Measurements from ENCODE around the gene CBX3.
A peak's percentile ranks its signal among the peaks of the same experiment; 100 is the strongest.

Gene CBX3

DNA sequence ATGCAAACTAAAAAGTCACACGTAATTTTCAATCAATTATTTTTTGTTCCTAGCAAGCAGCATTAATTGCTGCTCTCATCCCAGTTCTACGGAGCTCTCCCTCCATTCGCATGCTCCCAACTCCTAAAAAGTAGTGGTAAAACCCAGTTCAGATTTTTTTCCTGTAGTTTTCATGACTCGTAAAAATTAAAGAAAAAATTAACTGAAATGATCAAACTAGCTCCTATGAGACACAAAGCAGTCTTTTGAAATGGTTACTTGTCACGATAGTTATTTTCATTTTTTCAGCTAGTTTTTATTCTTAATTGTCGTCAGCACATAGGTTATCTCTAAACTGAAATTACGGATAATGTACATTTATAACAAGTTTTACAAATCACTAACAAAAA, 2.8 kb upstream of the CBX3 start:
- Histone ChIP-seq H3K9ac (ENCODE audit: low read length) (peak overlapping the region; percentile 100), H3K27me3 (replicated peaks; ENCODE audit: control insufficient read depth, insufficient read depth, low read length) (no peaks in the 10 kb centered on the region), H3K4me1 (ENCODE audit: control insufficient read depth, insufficient read depth, low read length) (peaks cover 37% of the 10 kb centered on the region), H3K9me3 (ENCODE audit: control insufficient read depth, low read length) (no peaks in the 10 kb centered on the region), H3K36me3 (ENCODE audit: control insufficient read depth, insufficient read depth, low read length, severe bottlenecking) (peaks cover 40% of the 10 kb centered on the region), H3K4me3 (ENCODE audit: low read length) (peak overlapping the region; percentile 99)
- DNase-seq (ENCODE audit: low read depth) = no peak

GRCh38 chr7:26199301-26200037, 2.1 kb upstream of the CBX3 start:
- H3K36me3 ChIP-seq (ENCODE audit: control insufficient read depth, insufficient read depth, low read length, severe bottlenecking) = peaks cover 33% of the 10 kb centered on the region
- peaks cover 41% of the 10 kb centered on the region for H3K4me1 ChIP-seq (ENCODE audit: control insufficient read depth, insufficient read depth, low read length)

GRCh38 chr7:26200038-26200443, 1.5 kb upstream of the CBX3 start:
- Histone ChIP-seq H3K9ac (ENCODE audit: low read length) (peak overlapping the region; percentile 100), H3K4me3 (ENCODE audit: low read length) (peak overlapping the region; percentile 99), H3K4me1 (ENCODE audit: control insufficient read depth, insufficient read depth, low read length) (peaks cover 47% of the 10 kb centered on the region), H3K36me3 (ENCODE audit: control insufficient read depth, insufficient read depth, low read length, severe bottlenecking) (peaks cover 27% of the 10 kb centered on the region), H3K27me3 (replicated peaks; ENCODE audit: control insufficient read depth, insufficient read depth, low read length) (no peaks in the 10 kb centered on the region), H3K9me3 (ENCODE audit: control insufficient read depth, low read length) (no peaks in the 10 kb centered on the region)
- peak; percentile 84 for DNase-seq (ENCODE audit: low read depth)

More at GRCh38 chr7:26199301-26200037, 2.1 kb upstream of the CBX3 start:
- DNase-seq (ENCODE audit: low read depth) = peak; percentile 83
- H3K27me3 ChIP-seq (replicated peaks; ENCODE audit: control insufficient read depth, insufficient read depth, low read length) = no peaks in the 10 kb centered on the region
- peak overlapping the region; percentile 100 for H3K9ac ChIP-seq (ENCODE audit: low read length)
- no peaks in the 10 kb centered on the region for H3K9me3 ChIP-seq (ENCODE audit: control insufficient read depth, low read length)
- peak overlapping the region; percentile 99 for H3K4me3 ChIP-seq (ENCODE audit: low read length)

DNA sequence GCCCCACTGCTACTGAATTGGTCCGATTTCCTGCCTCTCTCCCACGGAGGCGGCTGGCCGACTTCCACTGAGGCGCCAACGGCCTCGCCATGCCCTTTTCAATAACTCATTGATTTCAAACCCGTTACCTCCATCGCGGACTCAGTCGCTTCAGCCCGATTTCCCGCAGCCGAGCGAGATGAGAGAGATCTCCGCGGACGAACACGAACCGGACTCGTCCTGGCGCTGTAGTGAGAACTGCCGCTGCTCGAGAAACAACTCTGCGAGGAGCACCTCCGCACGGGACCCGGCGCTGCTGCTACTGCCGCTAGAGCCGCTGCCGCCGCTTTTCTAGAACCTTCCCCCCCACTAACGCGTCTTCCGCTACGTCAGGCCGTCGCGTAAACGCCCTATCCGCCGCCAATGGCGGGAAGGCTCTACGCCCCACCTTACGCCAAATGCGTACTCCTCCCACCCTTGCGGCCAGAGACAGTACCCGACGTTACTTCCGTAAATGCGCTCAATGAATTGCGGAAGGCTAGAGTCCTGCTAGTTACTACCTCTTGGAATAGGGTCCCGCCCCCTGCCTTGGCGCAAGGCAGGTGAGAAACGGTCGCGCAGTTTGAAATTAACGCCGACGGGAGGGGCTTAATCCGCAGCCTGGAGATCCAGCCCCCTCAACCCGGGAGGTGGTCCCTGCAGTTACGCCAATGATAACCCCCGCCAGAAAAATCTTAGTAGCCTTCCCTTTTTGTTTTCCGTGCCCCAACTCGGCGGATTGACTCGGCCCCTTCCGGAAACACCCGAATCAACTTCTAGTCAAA, 900 bp upstream of the CBX3 start, which contains the start of gene HNRNPA2B1:
TSS of gene HNRNPA2B1 (minus strand) at position 303 of the 803 bp plus-strand sequence. CDS start at position 134, 169 bp downstream.
- H3K4me1 ChIP-seq (ENCODE audit: control insufficient read depth, insufficient read depth, low read length) = peaks cover 47% of the 10 kb centered on the region

DNA sequence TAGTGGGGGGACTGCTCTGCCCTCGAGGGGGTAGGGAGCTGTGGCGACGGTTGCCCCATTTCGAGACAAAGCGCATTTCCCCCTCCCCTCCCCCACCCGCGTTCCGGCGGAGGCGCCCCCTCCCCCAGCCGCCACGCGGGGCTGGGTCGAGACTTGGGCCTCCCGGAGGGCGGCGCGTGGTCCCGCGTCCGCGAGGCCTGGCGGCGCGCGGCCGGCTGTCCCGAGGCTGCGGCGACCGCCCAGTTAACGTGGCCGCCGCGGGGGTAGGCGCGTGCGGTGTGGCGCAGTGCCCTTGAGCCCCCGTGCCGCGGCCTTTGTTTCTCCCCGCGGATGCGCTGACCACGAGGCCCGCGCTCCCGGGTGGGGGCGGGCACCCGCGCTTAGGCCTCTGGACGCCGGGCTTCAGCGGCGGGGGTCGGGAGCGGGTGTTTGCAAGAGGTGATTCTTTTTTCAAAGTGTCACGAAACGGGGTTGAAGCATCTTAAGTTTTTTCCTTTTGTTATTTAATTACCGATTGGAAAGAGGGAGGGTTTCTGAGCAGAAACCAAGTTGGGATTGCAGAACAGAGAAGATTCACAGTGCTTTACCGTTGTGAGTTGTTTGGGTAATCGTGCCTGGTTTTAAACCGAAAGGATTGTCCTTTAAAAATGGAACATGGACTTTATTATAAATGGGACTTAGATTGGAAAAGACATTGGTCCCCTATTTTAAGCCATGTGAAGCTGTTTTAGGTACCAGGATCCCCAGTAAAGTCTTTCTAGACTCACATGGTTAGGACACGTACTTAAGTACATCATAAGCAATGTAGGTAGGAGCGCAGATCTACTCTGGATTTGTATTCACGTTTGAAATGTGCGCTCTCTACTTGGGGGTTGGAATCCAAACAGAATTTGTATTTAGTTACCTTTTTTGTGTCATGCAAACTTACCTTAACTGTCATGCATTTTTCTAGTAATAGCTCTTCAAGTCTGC, 760 bp downstream of the CBX3 start:
- peak overlapping the region; percentile 99 for H3K4me3 ChIP-seq (ENCODE audit: low read length)
- peaks cover 22% of the 10 kb centered on the region for H3K36me3 ChIP-seq (ENCODE audit: control insufficient read depth, insufficient read depth, low read length, severe bottlenecking)
- no peaks in the 10 kb centered on the region for H3K27me3 ChIP-seq (replicated peaks; ENCODE audit: control insufficient read depth, insufficient read depth, low read length)
- H3K9ac ChIP-seq (ENCODE audit: low read length) = peak overlapping the region; percentile 100
- DNase-seq (ENCODE audit: low read depth) = peak; percentile 76
- no peaks in the 10 kb centered on the region for H3K9me3 ChIP-seq (ENCODE audit: control insufficient read depth, low read length)
- H3K4me1 ChIP-seq (ENCODE audit: control insufficient read depth, insufficient read depth, low read length) = peaks cover 31% of the 10 kb centered on the region

More for the DNA sequence above, 900 bp upstream of the CBX3 start, which contains the start of gene HNRNPA2B1:
- DNase-seq (ENCODE audit: low read depth) = peak; percentile 97
- no peaks in the 10 kb centered on the region for H3K27me3 ChIP-seq (replicated peaks; ENCODE audit: control insufficient read depth, insufficient read depth, low read length)
- H3K4me3 ChIP-seq (ENCODE audit: low read length) = peak within 1 kb of the TSS; percentile 99
- peak within 1 kb of the TSS; percentile 100 for H3K9ac ChIP-seq (ENCODE audit: low read length)
- no peaks in the 10 kb centered on the region for H3K9me3 ChIP-seq (ENCODE audit: control insufficient read depth, low read length)
- peaks cover 22% of the 10 kb centered on the region for H3K36me3 ChIP-seq (ENCODE audit: control insufficient read depth, insufficient read depth, low read length, severe bottlenecking)

- DNase-seq (ENCODE audit: low read depth) = no peak
- Histone ChIP-seq H3K4me1 (ENCODE audit: control insufficient read depth, insufficient read depth, low read length) (peaks cover 28% of the 10 kb centered on the region), H3K4me3 (ENCODE audit: low read length) (peak overlapping the region; percentile 99), H3K27me3 (replicated peaks; ENCODE audit: control insufficient read depth, insufficient read depth, low read length) (no peaks in the 10 kb centered on the region), H3K36me3 (ENCODE audit: control insufficient read depth, insufficient read depth, low read length, severe bottlenecking) (peaks cover 25% of the 10 kb centered on the region), H3K9ac (ENCODE audit: low read length) (peak overlapping the region; percentile 100), H3K9me3 (ENCODE audit: control insufficient read depth, low read length) (no peaks in the 10 kb centered on the region)
Observed at GRCh38 chr7:26203016-26203415, 1.5 kb downstream of the CBX3 start.

DNA sequence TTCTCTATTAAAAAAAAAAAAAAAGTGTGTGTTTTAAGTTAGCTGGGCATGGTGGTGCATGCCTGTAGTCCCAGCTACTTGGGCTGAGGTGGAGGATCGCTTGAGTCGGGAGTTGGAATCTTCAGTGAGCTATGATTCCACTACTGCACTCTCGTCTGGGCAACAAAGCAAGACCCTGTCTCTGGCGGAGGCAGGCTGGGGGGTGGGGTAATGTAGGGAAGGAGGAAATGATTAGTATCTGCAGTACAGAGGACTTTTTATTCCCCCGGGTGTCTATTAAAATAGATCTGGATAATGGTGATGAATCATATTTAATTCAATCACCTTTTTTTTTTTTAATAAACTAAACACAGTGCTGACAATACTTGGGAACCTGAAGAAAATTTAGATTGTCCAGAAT, 6.5 kb downstream of the CBX3 start:
- Histone ChIP-seq H3K4me3 (ENCODE audit: low read length) (no peak overlapping the region), H3K27me3 (replicated peaks; ENCODE audit: control insufficient read depth, insufficient read depth, low read length) (no peaks in the 10 kb centered on the region), H3K4me1 (ENCODE audit: control insufficient read depth, insufficient read depth, low read length) (peaks cover 36% of the 10 kb centered on the region), H3K36me3 (ENCODE audit: control insufficient read depth, insufficient read depth, low read length, severe bottlenecking) (peaks cover 73% of the 10 kb centered on the region), H3K9me3 (ENCODE audit: control insufficient read depth, low read length) (no peaks in the 10 kb centered on the region), H3K9ac (ENCODE audit: low read length) (no peak overlapping the region)
- no peak for DNase-seq (ENCODE audit: low read depth)

DNA sequence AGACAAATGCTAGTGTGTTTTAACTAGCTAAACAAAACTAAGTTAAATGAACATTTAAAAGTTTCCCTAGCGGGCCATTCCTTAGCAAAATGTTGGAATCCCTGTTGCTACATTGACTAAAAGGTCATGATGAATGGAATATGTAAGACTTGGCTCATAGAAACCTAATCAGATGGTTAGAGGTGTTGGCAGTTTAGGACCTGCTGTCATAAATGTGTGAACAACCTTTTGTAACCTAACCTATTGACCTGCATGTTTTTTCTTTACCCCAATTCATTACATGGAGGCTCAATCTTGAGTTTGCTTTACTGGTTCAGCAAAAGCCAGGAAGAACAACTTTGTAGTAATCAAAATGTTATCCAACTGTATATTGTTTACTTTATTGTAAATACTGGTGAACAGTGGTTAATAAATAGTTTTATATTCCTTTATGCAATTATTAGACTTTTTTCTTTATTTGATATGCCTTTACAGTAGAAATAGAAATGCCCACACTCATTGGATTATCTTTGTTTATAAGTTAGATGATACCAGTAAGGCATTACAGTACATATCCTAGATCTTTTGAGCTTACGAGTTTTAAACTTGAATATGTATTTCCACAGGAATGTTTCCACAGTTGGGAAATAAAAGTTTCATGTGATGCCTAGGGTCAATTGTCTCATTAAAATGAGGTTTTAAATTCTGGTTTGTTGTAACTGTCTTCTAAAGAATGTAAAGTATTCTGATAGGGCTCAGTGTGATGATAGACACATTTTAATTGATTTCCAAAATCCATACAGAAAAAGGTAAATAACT, 11.6 kb downstream of the CBX3 start:
- Histone ChIP-seq H3K9me3 (ENCODE audit: control insufficient read depth, low read length) (no peaks in the 10 kb centered on the region), H3K27me3 (replicated peaks; ENCODE audit: control insufficient read depth, insufficient read depth, low read length) (no peaks in the 10 kb centered on the region), H3K4me1 (ENCODE audit: control insufficient read depth, insufficient read depth, low read length) (peaks cover 35% of the 10 kb centered on the region), H3K36me3 (ENCODE audit: control insufficient read depth, insufficient read depth, low read length, severe bottlenecking) (peaks cover 48% of the 10 kb centered on the region), H3K4me3 (ENCODE audit: low read length) (no peak overlapping the region), H3K9ac (ENCODE audit: low read length) (no peak overlapping the region)
- DNase-seq (ENCODE audit: low read depth) = no peak

DNA sequence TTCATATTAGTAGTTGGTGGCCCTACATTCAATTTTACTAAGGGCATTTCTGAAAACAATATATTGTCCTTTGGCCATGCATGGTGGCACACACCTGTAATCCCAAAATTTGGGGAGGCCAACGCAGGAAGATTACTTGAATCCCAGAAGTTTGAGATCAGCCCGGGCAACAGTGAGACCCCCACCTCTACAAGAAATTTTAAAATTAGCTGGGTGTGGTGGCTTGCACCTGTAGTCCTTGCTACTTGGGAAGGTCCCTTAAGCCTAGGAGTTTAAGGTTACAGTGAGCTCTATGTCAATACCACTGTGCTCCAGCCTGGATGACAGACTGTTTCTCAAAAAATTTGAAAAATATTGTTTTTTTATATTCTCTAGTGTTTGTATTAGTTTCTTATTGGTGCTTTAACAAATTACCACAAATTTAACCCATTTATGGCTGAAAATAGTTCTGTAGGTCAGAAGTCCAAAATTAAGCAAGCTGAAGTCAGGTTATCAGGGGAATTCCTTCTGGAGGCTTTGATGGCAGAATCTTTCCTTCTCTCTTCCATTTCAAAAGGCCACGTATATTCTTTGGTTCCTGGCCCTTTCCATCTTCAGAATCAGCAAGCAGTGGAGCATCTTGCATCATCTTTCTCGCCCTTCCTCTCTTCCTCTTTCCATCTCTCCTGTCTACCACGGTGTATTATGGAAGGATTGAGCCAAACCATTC, 12.4 kb downstream of the CBX3 start:
- H3K36me3 ChIP-seq (ENCODE audit: control insufficient read depth, insufficient read depth, low read length, severe bottlenecking) = peaks cover 41% of the 10 kb centered on the region

DNA sequence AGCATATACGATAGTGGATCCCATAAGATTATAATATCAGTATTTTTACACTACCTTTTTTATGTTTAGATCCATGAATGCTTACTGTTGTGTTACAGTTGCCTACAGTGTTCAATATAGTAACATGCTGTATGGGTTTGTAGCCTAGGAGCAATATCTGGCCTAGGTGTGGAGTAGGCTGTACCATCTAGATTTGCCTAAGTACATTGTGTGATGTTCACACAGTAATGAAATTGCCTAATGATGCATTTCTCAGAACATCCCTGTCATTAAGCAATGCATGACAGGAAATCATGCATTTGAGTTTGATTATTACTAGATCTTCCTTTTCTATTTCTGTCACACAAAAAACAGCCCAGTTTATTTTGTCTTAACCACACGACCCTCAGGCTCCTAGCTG, 14.5 kb downstream of the CBX3 start:
- H3K36me3 ChIP-seq (ENCODE audit: control insufficient read depth, insufficient read depth, low read length, severe bottlenecking) = peaks cover 21% of the 10 kb centered on the region
- H3K4me1 ChIP-seq (ENCODE audit: control insufficient read depth, insufficient read depth, low read length) = peaks cover 32% of the 10 kb centered on the region
- peak overlapping the region; percentile 39 for H3K4me3 ChIP-seq (ENCODE audit: low read length)
- H3K9me3 ChIP-seq (ENCODE audit: control insufficient read depth, low read length) = no peaks in the 10 kb centered on the region
- H3K27me3 ChIP-seq (replicated peaks; ENCODE audit: control insufficient read depth, insufficient read depth, low read length) = no peaks in the 10 kb centered on the region
- peak overlapping the region; percentile 38 for H3K9ac ChIP-seq (ENCODE audit: low read length)
- DNase-seq (ENCODE audit: low read depth) = no peak

More for the DNA sequence above, 12.4 kb downstream of the CBX3 start:
- Histone ChIP-seq H3K4me3 (ENCODE audit: low read length) (no peak overlapping the region), H3K27me3 (replicated peaks; ENCODE audit: control insufficient read depth, insufficient read depth, low read length) (no peaks in the 10 kb centered on the region), H3K9me3 (ENCODE audit: control insufficient read depth, low read length) (no peaks in the 10 kb centered on the region), H3K4me1 (ENCODE audit: control insufficient read depth, insufficient read depth, low read length) (peaks cover 32% of the 10 kb centered on the region), H3K9ac (ENCODE audit: low read length) (no peak overlapping the region)
- no peak for DNase-seq (ENCODE audit: low read depth)
